HL-60/S4 treated with retinoic acid at 250 ng/mL for 4 days and 3 days (cell line): Measurements from ENCODE around the gene SYT17.

ENCODE experiments used
- in situ Hi-C: fragments of 300-500 bp; cut with MboI; formaldehyde crosslinking; loops from 2 replicates; pipeline ENCODE4 v1.7.0; 2022; ENCODE audit warnings: low sequenced_read_pairs

SYT17 gene

DNA sequence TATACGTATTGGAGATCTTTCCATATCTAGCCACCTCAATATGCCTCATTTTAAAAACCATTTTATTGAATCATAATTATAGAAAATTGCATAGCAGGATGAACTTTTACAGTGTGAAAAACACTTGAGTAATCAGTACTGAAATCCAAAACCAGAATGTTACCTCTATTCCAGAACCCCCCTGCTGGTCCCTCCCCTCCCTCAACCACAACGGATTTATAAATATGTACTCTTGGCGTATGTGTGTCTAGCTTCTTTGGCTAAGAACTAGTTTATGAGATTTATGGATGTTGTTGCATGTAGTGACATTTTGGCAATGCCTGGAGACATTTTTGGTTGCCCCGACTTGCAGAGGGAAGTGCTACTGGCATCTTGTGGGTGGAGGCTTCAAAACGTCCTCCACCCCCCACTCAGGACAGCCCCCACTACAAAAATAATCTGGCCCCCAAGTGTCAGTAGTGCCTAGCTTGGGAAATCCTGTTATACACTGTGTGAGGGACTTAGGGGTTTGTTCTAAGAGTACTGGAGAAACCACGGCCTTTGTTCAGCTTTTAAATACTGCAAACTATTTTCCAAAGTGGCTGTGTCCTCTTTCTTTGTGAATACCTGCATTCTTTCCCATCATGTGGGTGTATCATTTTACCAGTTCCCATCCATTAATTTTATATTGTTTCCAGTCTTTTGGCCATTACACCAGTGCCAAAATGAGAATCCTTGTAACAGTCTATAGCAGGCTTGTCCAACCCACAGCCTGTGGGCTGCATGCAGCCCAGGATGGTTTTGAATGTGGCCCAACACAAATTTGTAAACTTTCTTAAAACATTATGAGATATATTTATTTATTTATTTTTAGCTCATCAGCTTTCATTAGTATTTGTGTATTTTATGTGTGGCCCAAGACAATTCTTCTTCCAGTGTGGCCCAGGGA lies 30.6 kb upstream of the SYT17 start:
- in situ Hi-C loops, result no loop called here

DNA sequence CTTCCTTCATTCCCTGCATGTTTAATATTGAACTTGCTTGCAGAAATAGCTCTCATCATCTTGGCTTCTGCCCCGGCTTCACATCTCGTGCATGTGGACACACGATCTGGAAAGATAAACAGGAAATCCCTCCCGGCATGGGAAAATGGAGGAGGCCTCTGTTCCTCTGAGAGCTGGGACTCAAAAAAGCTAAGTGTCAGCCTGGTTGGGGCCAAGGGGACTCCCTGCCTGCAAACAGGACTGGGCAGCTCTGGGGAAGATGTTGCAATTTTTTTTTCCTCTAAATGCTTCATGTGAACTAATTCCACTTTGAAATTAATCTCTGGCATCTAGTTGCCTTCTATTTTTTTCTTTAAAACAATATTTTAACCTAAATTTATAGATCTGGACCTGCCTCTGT lies 29.4 kb upstream of the SYT17 start:
- in situ Hi-C loops, result no loop called here

GRCh38 chr16:19139436-19140091 lies 28.5 kb upstream of the SYT17 start:
- in situ Hi-C loops, result no loop called here

- in situ Hi-C loops, result no loop called here
These were observed 27.6 kb upstream of the SYT17 start for GRCh38 chr16:19140396-19140795.

DNA sequence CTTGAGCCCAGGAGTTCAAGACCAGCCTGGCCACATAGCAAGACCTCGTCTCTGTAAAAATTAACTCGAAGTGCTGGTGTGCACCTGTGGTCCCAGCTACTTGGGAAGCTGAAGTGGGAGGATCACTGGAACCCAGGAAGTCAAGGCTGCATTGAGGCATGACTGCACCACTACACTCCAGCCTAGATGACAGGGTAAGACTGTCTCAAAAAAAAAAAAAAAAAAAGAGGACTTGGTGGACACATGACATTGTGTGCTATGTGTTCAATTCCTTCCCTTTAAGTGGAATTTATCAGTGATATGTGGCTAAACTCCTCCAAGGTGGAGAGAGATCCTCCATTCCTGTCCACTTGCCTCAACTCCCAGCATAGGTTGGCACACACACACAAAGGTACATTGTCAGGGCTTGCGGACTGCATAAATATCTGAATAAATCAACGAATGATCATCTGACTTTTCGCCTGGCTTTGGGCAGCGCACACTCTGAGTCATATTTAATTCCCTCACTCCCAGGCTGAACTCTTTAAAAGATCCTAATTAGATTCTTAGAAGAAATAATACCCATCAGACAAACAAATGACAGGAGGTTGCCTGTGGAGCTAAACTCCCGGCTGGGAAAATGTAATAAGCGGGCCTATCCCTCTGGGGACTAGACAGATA lies 25.0 kb upstream of the SYT17 start:
- in situ Hi-C loops, result no loop called here

DNA sequence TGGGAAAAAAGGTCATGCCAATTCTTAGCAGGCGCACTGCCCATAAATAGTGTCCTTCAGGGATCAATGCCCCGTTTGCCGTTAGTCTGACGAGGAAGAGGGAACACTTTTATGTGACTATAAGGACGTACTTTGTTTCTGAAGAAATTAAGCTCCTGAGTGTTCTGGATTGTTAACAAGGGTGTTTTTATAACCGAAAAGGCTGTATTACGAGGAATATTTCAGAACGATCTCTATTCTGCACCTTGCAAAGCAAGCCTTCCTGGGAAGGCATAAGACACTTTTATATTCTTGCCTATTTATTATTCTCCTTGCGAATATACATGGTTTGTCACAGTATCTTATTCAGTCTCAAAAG lies 24.5 kb upstream of the SYT17 start:
- in situ Hi-C loops, result no loop called here

DNA sequence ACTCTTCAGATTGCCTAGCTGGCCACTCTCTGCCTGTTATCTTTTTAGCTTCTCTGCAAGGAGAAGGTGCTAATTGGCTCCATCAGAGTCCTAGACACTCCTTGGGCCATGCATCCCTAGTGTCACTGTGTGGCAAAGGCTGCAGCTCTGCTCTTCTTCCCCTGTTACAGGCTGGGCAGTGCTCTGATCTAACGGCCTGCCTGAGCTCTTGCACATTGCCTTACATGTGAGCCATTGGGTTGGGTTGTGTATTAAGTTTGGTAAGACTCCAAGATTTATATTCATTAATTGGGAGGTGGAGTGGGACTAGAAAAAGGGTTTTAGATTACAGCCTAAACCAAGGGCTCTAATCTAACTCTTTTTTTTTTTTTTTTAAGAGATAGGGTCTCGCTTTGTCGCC lies 23.0 kb upstream of the SYT17 start:
- in situ Hi-C loops, result no loop called here

- in situ Hi-C loops, result no loop called here
These were observed 20.9 kb upstream of the SYT17 start for GRCh38 chr16:19147126-19147525.

GRCh38 chr16:19147627-19148026 lies 20.4 kb upstream of the SYT17 start:
- in situ Hi-C loops, result no loop called here

DNA sequence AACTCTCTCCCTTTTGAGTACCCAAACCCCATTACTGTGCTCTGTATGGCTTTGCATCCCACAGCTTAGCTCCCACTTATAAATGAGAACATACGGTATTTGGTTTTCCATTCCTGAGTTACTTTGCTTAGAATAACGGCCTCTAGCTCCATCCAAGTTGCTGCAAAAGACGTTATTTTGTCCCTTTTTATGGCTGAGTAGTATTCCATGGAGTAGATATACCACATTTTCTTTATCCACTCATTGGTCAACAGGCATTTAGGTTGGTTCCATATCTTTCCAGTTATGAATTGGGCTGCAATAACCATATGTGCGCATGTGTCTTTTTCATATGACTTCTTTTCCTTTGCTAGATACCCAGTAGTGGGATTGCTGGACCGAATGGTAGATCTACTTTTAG lies 19.9 kb upstream of the SYT17 start:
- in situ Hi-C loops, result no loop called here

GRCh38 chr16:19151310-19151709 lies 16.7 kb upstream of the SYT17 start:
- in situ Hi-C loops, result no loop called here

DNA sequence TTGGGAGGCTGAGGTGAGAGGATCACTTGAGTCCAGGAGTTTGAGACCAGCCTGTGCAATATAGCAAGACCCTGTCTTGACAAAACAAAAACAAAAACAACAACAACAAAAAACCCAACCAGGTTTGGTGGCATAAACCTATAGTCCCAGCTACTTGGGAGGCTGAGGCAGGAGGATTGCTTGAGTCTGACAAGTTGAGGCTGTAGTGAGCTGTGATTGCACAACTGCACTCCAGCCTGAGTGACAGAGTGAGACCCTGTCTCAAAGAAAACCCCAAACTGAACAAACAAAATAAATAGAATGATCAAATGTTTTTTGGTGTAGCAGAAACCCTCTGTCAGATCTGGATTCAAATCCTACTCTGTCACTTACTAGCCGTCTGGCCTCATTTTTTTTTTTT lies 16.0 kb upstream of the SYT17 start:
- in situ Hi-C loops, result no loop called here

GRCh38 chr16:19153876-19154275 lies 14.2 kb upstream of the SYT17 start:
- in situ Hi-C loops, result no loop called here

DNA sequence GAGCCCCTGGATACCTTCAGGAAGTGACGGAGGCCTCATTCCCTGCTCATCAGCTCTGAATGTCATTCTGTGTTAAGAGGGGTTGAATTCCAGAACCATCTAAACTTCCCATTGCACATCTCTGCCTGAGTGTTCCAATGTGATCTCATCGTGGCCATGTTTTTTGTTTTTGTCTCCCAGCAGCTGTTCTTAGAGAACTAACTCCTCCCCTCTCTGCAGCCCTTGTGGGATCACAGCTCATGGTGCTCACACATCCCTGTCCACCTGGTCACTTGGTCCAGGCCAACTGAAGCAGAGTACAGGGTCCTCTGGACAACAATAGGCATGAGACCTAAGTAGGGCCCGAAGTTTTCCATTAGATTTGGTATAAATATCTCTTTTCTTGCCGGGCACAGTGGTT lies 6.0 kb upstream of the SYT17 start:
- in situ Hi-C loops, result no loop called here

DNA sequence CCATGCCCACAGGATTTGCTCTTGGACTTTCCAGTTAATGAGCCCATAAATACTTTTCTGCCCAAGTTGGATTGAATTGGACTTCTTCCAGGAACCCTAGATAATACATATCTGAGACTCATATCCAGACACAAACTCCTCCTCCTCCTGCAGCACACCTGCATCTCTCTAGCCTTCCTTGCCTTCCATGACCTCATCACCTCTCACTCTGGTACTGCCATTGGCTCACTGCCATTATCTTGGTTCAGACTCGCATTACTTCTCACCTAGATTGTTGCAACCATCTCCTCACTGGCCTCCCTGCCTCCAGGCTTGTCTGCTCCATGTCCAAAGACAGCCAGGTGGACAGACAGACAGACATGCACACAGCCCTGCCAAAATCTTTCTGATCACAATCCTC lies 4.8 kb upstream of the SYT17 start:
- in situ Hi-C loops, result no loop called here

DNA sequence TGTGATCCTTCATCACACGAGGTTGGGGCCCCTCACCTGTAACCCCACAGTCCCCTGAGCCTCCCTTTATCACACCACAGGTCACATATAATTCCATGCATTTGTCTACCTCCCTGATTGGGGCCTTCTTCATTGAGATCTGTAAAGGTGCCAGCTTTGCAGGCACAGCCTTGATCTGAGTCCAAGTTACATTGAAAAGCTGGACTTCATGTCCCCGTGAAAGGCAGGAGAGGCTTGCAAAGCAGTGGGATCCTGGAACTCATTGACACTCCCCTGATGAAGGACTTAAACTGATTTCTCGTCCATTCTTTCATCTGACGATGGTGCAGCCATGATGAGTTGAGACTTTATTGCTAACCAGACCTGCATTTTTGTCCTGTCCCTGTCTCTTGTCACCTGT lies 3.8 kb upstream of the SYT17 start:
- in situ Hi-C loops, result no loop called here

GRCh38 chr16:19165101-19165500 lies 2.9 kb upstream of the SYT17 start:
- in situ Hi-C loops, result no loop called here

DNA sequence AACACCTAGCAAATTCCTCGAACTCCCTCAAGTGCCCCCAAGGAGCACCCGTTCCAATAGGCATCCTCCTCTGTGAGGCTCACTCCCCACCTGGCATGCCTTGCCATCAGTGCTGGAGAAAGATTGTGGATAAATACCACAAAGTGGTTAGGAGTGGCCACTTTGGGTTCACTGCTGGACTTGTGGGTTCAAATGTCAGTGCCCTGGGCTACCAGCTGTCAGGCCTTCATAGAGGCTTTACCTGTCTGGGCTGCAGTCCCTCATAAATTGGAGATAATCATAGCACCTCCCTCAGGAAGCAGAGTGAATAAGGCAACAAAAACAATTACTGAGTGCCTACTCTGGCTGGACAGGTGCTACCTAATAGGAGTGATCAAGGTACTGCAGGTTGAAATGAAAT lies 1.5 kb upstream of the SYT17 start:
- in situ Hi-C loops, result no loop called here

DNA sequence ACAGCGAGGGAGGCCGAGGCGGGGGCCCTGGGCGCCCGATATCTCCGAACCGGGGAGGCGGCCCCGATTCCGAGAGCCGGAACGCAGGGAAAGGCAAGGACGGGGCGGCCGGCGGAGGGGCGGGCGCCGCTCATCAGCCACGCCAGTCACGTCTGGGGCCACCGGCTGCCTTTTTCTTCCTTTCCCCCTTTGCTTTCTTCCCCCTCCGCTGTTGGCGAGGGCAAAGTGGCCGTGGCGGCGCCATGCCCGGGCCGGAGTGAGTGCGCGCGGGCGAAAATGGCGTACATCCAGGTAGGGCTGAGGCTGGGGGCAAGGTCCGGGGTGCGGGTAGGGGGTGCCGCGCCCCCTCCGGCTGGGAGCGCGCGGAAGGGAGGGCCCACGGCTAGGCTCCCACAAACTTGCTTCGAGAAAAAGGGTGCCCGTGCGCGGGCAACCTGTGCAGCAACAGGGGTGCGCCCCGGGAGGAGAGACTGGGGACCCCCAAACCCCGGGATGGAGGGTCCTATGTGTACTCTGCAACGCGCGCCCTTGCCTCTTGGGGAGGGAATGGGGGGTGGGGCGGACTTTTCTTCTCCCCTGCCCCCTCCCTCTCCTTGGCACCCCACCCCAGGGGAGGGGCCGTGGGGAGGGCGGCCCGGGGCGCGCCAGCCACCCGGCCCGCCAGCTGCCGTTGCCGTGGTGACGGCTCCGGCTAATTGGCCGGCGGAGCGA lies 486 bp downstream of the SYT17 start:
- in situ Hi-C loops, result no loop called here

GRCh38 chr16:19169082-19169639 lies 1.1 kb downstream of the SYT17 start:
- in situ Hi-C loops, result no loop called here

DNA sequence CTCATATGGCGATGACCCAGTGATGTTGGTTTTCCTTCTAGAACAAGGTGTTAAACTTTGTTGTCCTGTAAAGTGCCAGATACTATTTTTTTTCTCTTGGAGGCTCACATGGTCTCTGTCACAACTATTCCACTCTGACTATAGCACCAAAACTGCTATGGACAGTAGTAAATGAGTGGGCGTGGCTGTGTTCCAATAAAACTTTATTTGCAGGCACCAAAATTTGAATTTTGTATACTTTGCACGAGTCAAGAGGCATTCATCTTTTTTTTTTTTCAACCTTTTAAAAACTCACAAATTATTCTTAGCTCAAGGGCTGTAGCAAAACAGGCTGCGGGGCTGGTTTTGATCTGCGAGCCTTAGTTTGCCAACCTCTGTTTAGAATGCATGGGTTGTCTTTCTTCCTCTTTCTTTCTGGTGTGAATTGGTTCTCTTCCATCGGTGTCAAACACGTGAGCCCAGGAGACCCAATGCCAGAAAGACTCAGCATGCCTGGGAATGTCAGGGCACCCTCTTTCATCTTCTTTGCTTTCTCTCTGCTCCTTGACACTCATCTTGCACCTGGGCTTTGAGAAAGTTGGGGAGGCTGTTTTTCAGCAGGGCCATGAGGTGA lies 2.1 kb downstream of the SYT17 start:
- in situ Hi-C loops, result no loop called here
